K562 (cell line): ENCODE results near the gene MOK. TPM values are rescaled to one million over a fixed set of nuclear protein-coding genes. Genes with fewer than 3 reads are reported as not detected.

Source experiments
- ATAC-seq: fragments of 200-7000 bp; cut with Tn5 transposase; 3 replicates; pipeline ENCODE4 v1.9.1; 2020; ENCODE audit warnings: moderate library complexity
- BruUV-seq: library from RNA; stranded (reverse); fragments of 400-500 nt; replicated peaks from 2 replicates; lab custom pipeline; 2021; lab: Mats Ljungman, UMichigan
- CTCF ChIA-PET: fragments of 300-600 bp; formaldehyde crosslinking; extraction: SDS; loops from one replicate; lab custom pipeline; 2021; ENCODE audit warnings: low intra/inter-chr PET ratio; lab: Yijun Ruan, JAX
- POLR2A ChIA-PET: fragments of 300-600, 350-650 bp; sonication (Branson Sonifier 250); formaldehyde crosslinking; extraction: SDS; loops from one replicate; lab custom pipeline; 2021; ENCODE audit warnings: antibody characterized with exemption, inconsistent platforms; lab: Yijun Ruan, JAX
- DNase-seq, 4 experiments: peaks; one replicate each; pipeline versions ENCODE4 v3.0.0 to v3.0.0-alpha.2; 2011 to 2018; ENCODE audit warnings: low spot score in 3 of 4, mixed read lengths in 3 of 4; ENCODE audit errors: extremely low read depth in 1 of 4
- FAIRE-seq: peaks from 2 replicates; lab custom pipeline; 2011; peaks lifted over from hg19 to GRCh38; lab: Jason Lieb, UNC
- H2AFZ ChIP-seq: 2 replicates; pipeline ENCODE4 v1.6.0; 2011; ENCODE audit warnings: low read depth, low read length, control low read depth, inconsistent platforms
- H3K27ac ChIP-seq: fragments of 200-600 bp; 3 replicates; pipeline ENCODE4 v1.8.0; 2011; ENCODE audit warnings: low read depth, mild to moderate bottlenecking, control low read depth, inconsistent platforms, low read length, moderate library complexity, mixed read lengths; ENCODE audit errors: extremely low read depth
- H3K27me3 ChIP-seq, 2 experiments: fragments of 300-600 bp in 1 of 2; 2 replicates in 1 of 2; 3 replicates in 1 of 2; pipeline versions ENCODE4 v1.6.0 to v1.8.0; 2011; ENCODE audit warnings: inconsistent platforms in 2 of 2, low read length in 2 of 2, mild to moderate bottlenecking in 1 of 2, mixed read lengths in 1 of 2, moderate library complexity in 1 of 2; ENCODE audit not compliant: control insufficient read depth in 2 of 2, insufficient read depth in 2 of 2
- H3K36me3 ChIP-seq: fragments of 300-600 bp; 3 replicates; pipeline ENCODE4 v1.8.0; 2011; ENCODE audit warnings: mild to moderate bottlenecking, low read length, inconsistent platforms; ENCODE audit not compliant: control insufficient read depth, insufficient read depth
- H3K4me1 ChIP-seq, 2 experiments: fragments of 200-600 bp in 1 of 2; replicated peaks in 1 of 2; 2 replicates in 1 of 2; 3 replicates in 1 of 2; pipeline versions ENCODE4 v1.5.1 to v1.8.0; 2011; ENCODE audit warnings: inconsistent platforms in 2 of 2, low read length in 2 of 2, mild to moderate bottlenecking in 1 of 2, mixed read lengths in 1 of 2, moderate library complexity in 1 of 2; ENCODE audit not compliant: control insufficient read depth in 2 of 2, insufficient read depth in 2 of 2
- H3K4me2 ChIP-seq: 2 replicates; pipeline ENCODE4 v1.6.1; 2011; ENCODE audit warnings: low read length, control low read depth, inconsistent platforms, mixed read lengths; ENCODE audit not compliant: insufficient read depth
- H3K4me3 ChIP-seq: fragments of 200-600 bp; sonication (generic), shearing (Covaris generic); 2 replicates; pipeline ENCODE4 v1.5.1; 2016; ENCODE audit warnings: control low read depth, inconsistent platforms
- H3K79me2 ChIP-seq: fragments of 200-600 bp; 3 replicates; pipeline ENCODE4 v1.8.0; 2011; ENCODE audit warnings: low read length, inconsistent platforms; ENCODE audit not compliant: control insufficient read depth, insufficient read depth
- H3K9ac ChIP-seq, 2 experiments: 2 replicates each; pipeline versions ENCODE4 v1.6.0 to v1.6.1; 2011; ENCODE audit warnings: low read depth in 2 of 2, low read length in 2 of 2, control low read depth in 1 of 2, inconsistent platforms in 1 of 2, mild to moderate bottlenecking in 1 of 2, mixed read lengths in 1 of 2; ENCODE audit not compliant: insufficient read depth in 1 of 2
- H3K9me1 ChIP-seq: one replicate; pipeline ENCODE4 v1.6.0; 2011; ENCODE audit warnings: inconsistent platforms, mild to moderate bottlenecking, low read length, moderate library complexity; ENCODE audit not compliant: control insufficient read depth, insufficient read depth
- H3K9me3 ChIP-seq: replicated peaks from 2 replicates; pipeline ENCODE4 v1.5.1; 2011; ENCODE audit warnings: low read depth, low read length, inconsistent platforms; ENCODE audit not compliant: control insufficient read depth, insufficient read depth
- H4K20me1 ChIP-seq: replicated peaks from 2 replicates; pipeline ENCODE4 v1.6.1; 2011; ENCODE audit warnings: low read length, inconsistent platforms, mixed read lengths; ENCODE audit not compliant: control insufficient read depth, insufficient read depth
- C11orf30 ChIP-seq: fragments of 450-650 bp; IDR thresholded peaks from 2 replicates; pipeline ENCODE4 v1.6.1; 2016; ENCODE audit warnings: low read depth, mild to moderate bottlenecking
- CC2D1A ChIP-seq: fragments of 450-650 bp; IDR thresholded peaks from 2 replicates; pipeline ENCODE4 v1.6.1; 2017; ENCODE audit warnings: mild to moderate bottlenecking
- EP400 ChIP-seq: fragments of 450-650 bp; IDR thresholded peaks from 2 replicates; pipeline ENCODE4 v1.6.1; 2017; ENCODE audit warnings: antibody characterized with exemption, mild to moderate bottlenecking, moderate library complexity
- GTF2E2 ChIP-seq: fragments of 200-800 bp; sonication (Bioruptor generic); IDR thresholded peaks from 2 replicates; pipeline ENCODE4 v1.6.1; 2016; ENCODE audit warnings: missing genetic modification characterization, missing compliant biosample characterization
- MTA1 ChIP-seq: fragments of 450-650 bp; IDR thresholded peaks from 2 replicates; pipeline ENCODE4 v1.6.1; 2017; ENCODE audit warnings: borderline replicate concordance
- NBN ChIP-seq: fragments of 450-650 bp; IDR thresholded peaks from 2 replicates; pipeline ENCODE4 v1.6.1; 2016; ENCODE audit warnings: low read depth, mild to moderate bottlenecking
- TEAD2 ChIP-seq: fragments of 450-650 bp; IDR thresholded peaks from 2 replicates; pipeline ENCODE4 v1.6.1; 2016; ENCODE audit warnings: missing genetic modification characterization, control low read depth, missing compliant biosample characterization
- THRAP3 ChIP-seq: fragments of 450-650 bp; IDR thresholded peaks from 2 replicates; pipeline ENCODE4 v1.6.1; 2016; ENCODE audit warnings: mild to moderate bottlenecking, inconsistent platforms, borderline replicate concordance
- ZKSCAN3 ChIP-seq: fragments of 250-450 bp; sonication (Bioruptor Pico); IDR thresholded peaks from 2 replicates; pipeline ENCODE4 v1.4.0; 2020
- WGBS: fragments of 100-300 bp; shearing (Covaris generic); methylation state at CpG from one replicate; pipeline ENCODE4 v1.1.6; 2016; ENCODE audit warnings: low coverage, mixed read lengths; ENCODE audit not compliant: insufficient coverage; ENCODE audit errors: missing lambda C conversion rate; 5-methylcytosine and 5-hydroxymethylcytosine counted together
- in situ Hi-C: fragments of 300-500 bp; cut with MboI; formaldehyde crosslinking; loops from 4 replicates; pipeline ENCODE4 v1.15.0; 2018; ENCODE audit warnings: inconsistent platforms, mixed read lengths
- intact Hi-C: fragments of 100-400 bp; cut with micrococcal nuclease; formaldehyde crosslinking; loops from 2 replicates; pipeline ENCODE4 v1.14.2; 2022
- polyA plus RNA-seq, 8 experiments: library from polyadenylated mRNA; depleted of rRNA in 4 of 8; stranded (reverse) in 5 of 8; unstranded in 3 of 8; fragments of >200 nt; fragmentation: Nextera tagmentation in 2 of 8; fragmentation: Illumina TruSeq in 1 of 8; extraction: Ambion mirVana in 2 of 8; extraction: Trizol in 1 of 8; gene quantifications; 2 replicates each; pipeline versions ENCODE4 v1.2.1 to v1.2.3, GENCODE V29; 2011 to 2014; ENCODE audit warnings: inconsistent platforms in 1 of 8, missing spikeins in 1 of 8
- total RNA-seq, 7 experiments: library from RNA; depleted of rRNA in 6 of 7; stranded (reverse); fragments of >200 nt in 6 of 7; fragmentation: Illumina TruSeq in 2 of 7; extraction: Trizol in 2 of 7; gene quantifications; 2 replicates each; pipeline versions ENCODE4 v1.2.1 to v1.2.3, GENCODE V29; 2011 to 2021; ENCODE audit warnings: low replicate concordance in 1 of 7
- TF ChIP-seq, protein P1 (sequence below): sonication (generic); formaldehyde crosslinking; IDR thresholded peaks from 2 replicates; pipeline ENCODE4 v1.9.0; 2022; ENCODE audit warnings: mild to moderate bottlenecking, missing genetic modification reagents

The MOK gene
- total and polyA plus RNA-seq, 9 of the 15 experiments (the other 6 are each of a cell fraction or from before 2014, with no cell fraction given) = 1.3 to 8.4 (median 5.3) TPM

DNA sequence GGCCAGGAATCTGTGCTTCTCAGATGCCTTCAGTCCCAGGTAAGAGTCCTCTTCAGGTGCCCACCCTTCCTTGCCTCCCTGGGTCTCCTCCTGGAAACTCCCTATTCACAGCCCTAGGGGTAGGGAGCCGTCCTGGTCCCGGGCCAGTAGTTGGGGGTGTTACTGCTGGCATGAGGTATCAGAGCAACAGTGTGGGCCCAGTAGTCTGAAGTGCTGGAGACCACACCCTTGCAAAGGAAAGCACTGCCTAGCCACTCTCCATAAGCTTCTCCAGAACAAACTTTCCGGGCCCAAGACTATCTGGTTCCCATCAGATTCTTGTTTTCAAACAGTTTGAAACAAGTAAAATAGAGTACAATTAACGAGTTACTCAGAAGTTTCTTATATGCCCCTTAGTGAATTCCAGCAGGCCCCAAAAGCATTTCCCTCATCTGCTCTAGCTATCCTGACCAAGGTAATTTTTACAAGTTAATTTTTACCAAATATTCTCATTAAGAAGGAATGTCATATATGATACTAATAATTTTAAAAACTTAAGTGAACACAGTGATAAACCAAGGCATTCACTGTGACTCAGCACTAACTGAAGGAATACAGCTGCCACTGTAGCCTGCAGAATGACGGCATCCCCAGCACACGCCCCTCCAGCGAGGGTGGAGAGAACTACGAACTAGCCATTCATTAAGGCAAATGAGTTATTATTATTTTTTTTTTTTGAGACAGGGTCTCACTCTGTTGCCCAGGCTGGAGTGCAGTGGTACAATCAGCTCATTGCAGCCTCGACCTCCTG, 49.4 kb downstream of the MOK start (continued):
- 0 out of 2 replicates have a peak, but pooled peaks have one; percentile 13 for TF ChIP-seq EP400

DNA sequence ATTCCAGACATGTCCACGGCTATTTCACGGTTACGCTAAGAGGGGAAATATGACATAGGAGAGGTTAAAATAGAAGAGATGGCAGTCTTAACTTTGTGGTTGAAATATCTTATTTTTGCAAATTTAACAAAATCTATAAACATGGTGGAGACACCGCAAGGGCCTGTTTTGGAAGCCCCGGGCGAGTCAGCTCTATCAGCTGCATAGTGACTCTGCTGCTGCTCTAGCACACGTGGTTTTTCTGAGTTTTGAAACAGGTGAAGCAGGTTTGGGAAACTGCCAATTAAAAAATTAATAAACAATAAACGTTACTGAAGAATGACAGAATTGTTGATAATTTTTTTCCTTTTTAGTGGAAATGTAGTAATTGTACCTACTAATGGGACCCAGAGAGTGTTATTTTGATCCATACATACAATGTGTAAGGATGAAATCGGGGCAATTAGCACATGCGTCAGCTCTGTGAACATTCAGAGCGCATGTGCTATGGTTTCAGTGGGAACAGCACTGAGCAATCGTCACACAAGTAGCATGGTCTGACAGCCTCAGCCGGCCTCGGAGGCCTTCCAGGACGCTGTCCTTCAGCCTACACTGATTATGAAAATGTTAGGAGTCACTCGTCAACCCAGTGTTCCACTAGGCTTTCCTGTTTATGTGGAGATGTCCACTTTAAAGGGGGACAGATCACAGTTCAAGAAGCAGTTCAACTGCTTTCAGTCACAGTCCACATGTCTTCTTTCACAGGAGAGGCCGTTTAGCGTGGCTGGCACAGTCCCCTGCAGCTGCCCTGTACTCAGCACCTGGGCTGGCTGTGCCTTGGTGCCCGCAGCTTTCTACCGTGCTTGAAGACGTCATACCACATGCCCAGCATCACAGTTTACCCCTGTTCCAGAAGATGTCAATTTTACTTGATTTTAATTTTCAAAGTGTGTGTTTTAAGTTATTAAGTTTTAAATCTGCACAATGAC, 51.8 kb downstream of the MOK start:
- no peak overlapping the region for H3K4me3 ChIP-seq
- in situ Hi-C loops = no loop called here
- TF ChIP-seq THRAP3 (no peak), CC2D1A (no peak), ZKSCAN3 (CRISPR knock-in tag) (no peak), NBN (no peak), C11orf30 (no peak), MTA1 (no peak), GTF2E2 (tag) (no peak), TEAD2 (tag) (no peak)
- TF ChIP-seq, protein P1, sequence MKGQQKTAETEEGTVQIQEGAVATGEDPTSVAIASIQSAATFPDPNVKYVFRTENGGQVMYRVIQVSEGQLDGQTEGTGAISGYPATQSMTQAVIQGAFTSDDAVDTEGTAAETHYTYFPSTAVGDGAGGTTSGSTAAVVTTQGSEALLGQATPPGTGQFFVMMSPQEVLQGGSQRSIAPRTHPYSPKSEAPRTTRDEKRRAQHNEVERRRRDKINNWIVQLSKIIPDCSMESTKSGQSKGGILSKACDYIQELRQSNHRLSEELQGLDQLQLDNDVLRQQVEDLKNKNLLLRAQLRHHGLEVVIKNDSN (CRISPR knock-in tag) = no peak
- TF ChIP-seq, all 486 proteins: peak for 0
- ChIA-PET CTCF (no interaction called here), POLR2A (no interaction called here)
- H3K9me3 ChIP-seq = no peaks in the 10 kb centered on the region
- ATAC-seq (no peak), FAIRE-seq (no peak), DNase-seq (no peak)
- no TSS peak for BruUV-seq
- intact Hi-C loops = no loop called here
- no peaks in the 10 kb centered on the region for H4K20me1 ChIP-seq
- H3K9me1 ChIP-seq = no peaks in the 10 kb centered on the region
- H3K27ac ChIP-seq = no peak overlapping the region
- H3K36me3 ChIP-seq = no peaks in the 10 kb centered on the region
- WGBS = 73% methylated on average over 19 of the region's 21 CpGs
- no peak overlapping the region for H3K4me2 ChIP-seq
- H2AFZ ChIP-seq = peak overlapping the region; percentile 7; the same call in 1 of the 2 replicates
- no peaks in the 10 kb centered on the region for H3K79me2 ChIP-seq
- peaks cover 15 to 18% of the 10 kb centered on the region in 2 experiments for H3K4me1 ChIP-seq
- H3K9ac ChIP-seq = no peak overlapping the region
- H3K27me3 ChIP-seq = no peaks in the 10 kb centered on the region
